CD14-positive monocyte (primary cell): Measurements from ENCODE around the gene DYNLRB2. TPM values are rescaled to one million over a fixed set of nuclear protein-coding genes. Genes with fewer than 3 reads are reported as not detected.

ENCODE experiments used
- DNase-seq, 3 donors: peaks; one replicate each; pipeline ENCODE4 v3.0.0-alpha.2; 2011 to 2022
- H2AFZ ChIP-seq: 2 replicates; pipeline ENCODE4 v1.6.0; 2012; ENCODE audit warnings: mild to moderate bottlenecking, low read depth, low read length, inconsistent platforms; ENCODE audit not compliant: insufficient read depth, poor library complexity, severe bottlenecking
- H3K27ac ChIP-seq, 2 donors: 1 replicate in 1 of 2; 2 replicates in 1 of 2; pipeline ENCODE4 v1.5.1; 2012 to 2013; ENCODE audit warnings: low read length in 2 of 2, control low read depth in 1 of 2, inconsistent platforms in 1 of 2, low read depth in 1 of 2, mild to moderate bottlenecking in 1 of 2
- H3K27me3 ChIP-seq, 2 donors: one replicate each; pipeline versions ENCODE4 v1.6.0 to v1.6.1; 2011 to 2013; ENCODE audit warnings: low read length in 2 of 2; ENCODE audit not compliant: control insufficient read depth in 2 of 2, insufficient read depth in 2 of 2
- H3K36me3 ChIP-seq, 2 donors: replicated peaks in 1 of 2; 1 replicate in 1 of 2; 2 replicates in 1 of 2; pipeline versions ENCODE4 v1.5.1 to v1.6.1; 2012 to 2013; ENCODE audit warnings: low read length in 2 of 2, control low read depth in 1 of 2, inconsistent platforms in 1 of 2, mild to moderate bottlenecking in 1 of 2; ENCODE audit not compliant: insufficient read depth in 2 of 2, control insufficient read depth in 1 of 2
- H3K4me1 ChIP-seq, 2 donors: 1 replicate in 1 of 2; 2 replicates in 1 of 2; pipeline versions ENCODE4 v1.5.1 to v1.6.1; 2012 to 2013; ENCODE audit warnings: low read length in 2 of 2, control low read depth in 1 of 2, inconsistent platforms in 1 of 2, mild to moderate bottlenecking in 1 of 2, moderate library complexity in 1 of 2; ENCODE audit not compliant: insufficient read depth in 2 of 2, control insufficient read depth in 1 of 2
- H3K4me2 ChIP-seq: replicated peaks from 2 replicates; pipeline ENCODE3; 2012; ENCODE audit warnings: low read length, moderate library complexity, mild to moderate bottlenecking; ENCODE audit not compliant: poor library complexity, severe bottlenecking; ENCODE audit errors: extremely low read depth
- H3K4me3 ChIP-seq, 3 experiments: fragments of 200-600 bp in 1 of 3; sonication (generic) in 1 of 3; replicated peaks in 1 of 3; 1 replicate in 2 of 3; 2 replicates in 1 of 3; pipeline ENCODE4 v1.5.1; 2011 to 2013; ENCODE audit warnings: low read length in 3 of 3, mild to moderate bottlenecking in 3 of 3, control low read depth in 2 of 3, low read depth in 2 of 3, inconsistent platforms in 1 of 3, moderate library complexity in 1 of 3
- H3K79me2 ChIP-seq: 2 replicates; pipeline ENCODE4 v1.6.0; 2012; ENCODE audit warnings: mild to moderate bottlenecking, control low read depth, inconsistent platforms, low read length, moderate library complexity; ENCODE audit not compliant: insufficient read depth
- H3K9ac ChIP-seq: 2 replicates; pipeline ENCODE4 v1.6.0; 2017; ENCODE audit warnings: low read length, mild to moderate bottlenecking; ENCODE audit not compliant: insufficient read depth, poor library complexity, severe bottlenecking
- H3K9me3 ChIP-seq, 2 donors: replicated peaks in 1 of 2; 1 replicate in 1 of 2; 2 replicates in 1 of 2; pipeline versions ENCODE4 v1.5.1 to v1.6.1; 2012 to 2013; ENCODE audit warnings: low read length in 2 of 2, control low read depth in 1 of 2; ENCODE audit not compliant: control insufficient read depth in 1 of 2, insufficient read depth in 1 of 2
- H4K20me1 ChIP-seq: 2 replicates; pipeline ENCODE4 v1.6.0; 2012; ENCODE audit warnings: mild to moderate bottlenecking, low read length, control low read depth, moderate library complexity; ENCODE audit not compliant: insufficient read depth
- H3K27ac Mint-ChIP-seq, 7 donors: one replicate each; pipeline ENCODE4 v1.8.0; 2020; ENCODE audit warnings: mild to moderate bottlenecking in 7 of 7, mixed read lengths in 7 of 7, moderate library complexity in 6 of 7, inconsistent platforms in 2 of 7
- H3K27me3 Mint-ChIP-seq, 3 donors: one replicate each; pipeline ENCODE4 v1.8.0; 2021 to 2022; ENCODE audit warnings: low read depth in 3 of 3, mild to moderate bottlenecking in 3 of 3, mixed read lengths in 3 of 3, moderate library complexity in 3 of 3, inconsistent platforms in 1 of 3
- H3K36me3 Mint-ChIP-seq, 2 donors: one replicate each; pipeline ENCODE4 v1.8.0; 2020; ENCODE audit warnings: mixed read lengths in 2 of 2, inconsistent platforms in 1 of 2, mild to moderate bottlenecking in 1 of 2
- H3K4me1 Mint-ChIP-seq: one replicate; pipeline ENCODE4 v1.8.0; 2020; ENCODE audit warnings: mild to moderate bottlenecking, mixed read lengths
- H3K4me3 Mint-ChIP-seq, 2 donors: one replicate each; pipeline ENCODE4 v1.8.0; 2020; ENCODE audit warnings: mild to moderate bottlenecking in 2 of 2, mixed read lengths in 2 of 2, moderate library complexity in 1 of 2
- H3K9me3 Mint-ChIP-seq, 7 donors: one replicate each; pipeline ENCODE4 v1.8.0; 2020 to 2022; ENCODE audit warnings: mixed read lengths in 7 of 7, mild to moderate bottlenecking in 6 of 7, moderate library complexity in 6 of 7, inconsistent platforms in 2 of 7
- CTCF ChIP-seq: fragments of 200-600 bp; IDR thresholded peaks from one replicate; pipeline ENCODE4 v1.8.0; 2022; ENCODE audit warnings: antibody characterized with exemption, mild to moderate bottlenecking
- WGBS: methylation state at CpG from one replicate; pipeline ENCODE4 v1.1.5; 2013; ENCODE audit warnings: missing lambda C conversion rate; ENCODE audit not compliant: insufficient coverage; 5-methylcytosine and 5-hydroxymethylcytosine counted together
- intact Hi-C, 2 donors: fragments of 100-400 bp; cut with micrococcal nuclease; formaldehyde crosslinking; loops; one replicate each; pipeline versions ENCODE4 v1.15.0 to v1.15.1; 2023
- polyA plus RNA-seq, 3 donors: library from polyadenylated mRNA; depleted of rRNA in 1 of 3; unstranded in 2 of 3; stranded (reverse) in 1 of 3; fragments of 300-500 nt in 2 of 3; fragments of >200 nt in 1 of 3; fragmentation: Illumina TruSeq in 2 of 3; gene quantifications; 1 replicate in 2 of 3; 2 replicates in 1 of 3; pipeline ENCODE4 v1.2.3, GENCODE V29; 2012 to 2021

DYNLRB2 gene
- polyA plus RNA-seq, 3 donors = not detected

GRCh38 chr16:80500961-80501525 lies 39.8 kb upstream of the DYNLRB2 start:
- H4K20me1 ChIP-seq = no peaks in the 10 kb centered on the region
- H3K27ac ChIP-seq = no peak overlapping the region
- H3K36me3 ChIP-seq = no peaks in the 10 kb centered on the region
- H3K9me3 ChIP-seq = no peaks in the 10 kb centered on the region
- intact Hi-C loops = no loop called here
- H3K4me1 ChIP-seq = no peaks in the 10 kb centered on the region
- no peak overlapping the region for H3K4me2 ChIP-seq
- TF ChIP-seq CTCF = no peak
- Mint-ChIP-seq H3K9me3 (peaks cover 0 to 3% (median 0%) of the 10 kb centered on the region in 7 donors), H3K4me3 (no peak overlapping the region), H3K27ac (no peak overlapping the region), H3K36me3 (no peaks in the 10 kb centered on the region), H3K27me3 (peaks cover 0 to 1% (median 0%) of the 10 kb centered on the region in 3 donors), H3K4me1 (no peaks in the 10 kb centered on the region)
- 100% methylated on average over 1 of the region's 3 CpGs for WGBS
- no peaks in the 10 kb centered on the region for H3K27me3 ChIP-seq
- no peaks in the 10 kb centered on the region for H3K79me2 ChIP-seq
- no peak overlapping the region for H3K4me3 ChIP-seq
- no peak for DNase-seq
- no peak overlapping the region for H2AFZ ChIP-seq
- H3K9ac ChIP-seq = no peak overlapping the region

GRCh38 chr16:80503107-80503506 lies 37.7 kb upstream of the DYNLRB2 start:
- TF ChIP-seq CTCF = no peak
- no CpG with 5 or more reads among the region's 2 CpGs for WGBS
- H3K4me1 Mint-ChIP-seq = no peaks in the 10 kb centered on the region
- Histone ChIP-seq H3K4me1 (no peaks in the 10 kb centered on the region), H4K20me1 (no peaks in the 10 kb centered on the region), H3K4me2 (no peak overlapping the region), H2AFZ (no peak overlapping the region), H3K79me2 (no peaks in the 10 kb centered on the region), H3K27me3 (no peaks in the 10 kb centered on the region), H3K9me3 (no peaks in the 10 kb centered on the region), H3K36me3 (no peaks in the 10 kb centered on the region), H3K9ac (no peak overlapping the region), H3K4me3 (no peak overlapping the region), H3K27ac (no peak overlapping the region)
- H3K27ac Mint-ChIP-seq = no peak overlapping the region
- peaks cover 0 to 1% (median 0%) of the 10 kb centered on the region in 3 donors for H3K27me3 Mint-ChIP-seq
- intact Hi-C loops = no loop called here
- DNase-seq = no peak
- no peak overlapping the region for H3K4me3 Mint-ChIP-seq
- H3K36me3 Mint-ChIP-seq = no peaks in the 10 kb centered on the region
- H3K9me3 Mint-ChIP-seq = peaks cover 0 to 3% (median 0%) of the 10 kb centered on the region in 7 donors
